ENCODE measurements around the gene CAB39.

Gene CAB39

DNA sequence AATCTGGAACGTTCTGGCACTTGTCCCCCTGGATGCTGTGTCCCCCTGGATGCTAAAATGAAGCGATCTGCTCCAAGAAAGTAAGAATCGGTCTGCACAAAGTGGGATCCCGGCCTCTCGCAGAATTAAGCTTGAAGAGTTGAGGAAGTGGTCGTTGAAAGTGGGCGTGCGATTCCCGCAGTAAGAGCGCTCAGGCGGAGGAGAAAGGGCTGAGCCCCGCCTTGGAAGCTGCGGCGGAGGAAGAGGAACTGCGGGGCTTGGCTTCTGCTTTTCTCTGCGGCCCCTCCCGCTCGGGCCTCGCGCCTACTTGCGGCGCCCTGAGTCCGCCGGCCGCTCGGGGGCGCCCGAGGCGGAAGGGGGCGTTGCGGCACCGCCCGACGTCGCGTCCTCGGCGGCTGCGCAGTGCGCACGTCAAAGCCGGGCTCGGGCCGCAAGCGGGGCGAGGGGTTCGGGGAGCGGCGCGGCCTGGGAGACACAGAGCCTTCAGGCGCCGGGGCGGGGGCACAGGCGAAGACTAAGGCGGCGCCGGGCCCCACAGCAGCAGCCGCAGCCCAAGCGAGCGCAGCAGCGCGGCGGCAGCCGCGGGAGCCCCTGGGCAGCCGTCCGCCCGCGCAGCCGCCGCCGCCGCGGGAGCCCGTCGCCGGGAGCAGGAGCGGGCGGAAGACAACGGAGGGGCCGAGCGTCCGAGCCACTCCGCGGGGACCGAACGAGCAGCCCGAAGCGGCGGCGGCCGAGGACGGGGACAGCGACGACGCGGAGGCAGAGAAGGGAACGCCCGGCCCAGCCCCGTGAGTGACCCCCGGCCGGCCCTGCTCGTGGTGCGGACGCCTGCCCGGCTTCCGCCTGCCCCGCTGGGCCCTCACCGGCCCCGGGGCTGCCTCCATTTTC is at the start of gene CAB39:
CAB39 (plus strand) TSS at position 400 of the 888 bp plus-strand sequence. CDS start 47,160 bp downstream, outside the sequence.
- peak; percentile 92 for DNase-seq (ENCODE audit: low spot score)

DNA sequence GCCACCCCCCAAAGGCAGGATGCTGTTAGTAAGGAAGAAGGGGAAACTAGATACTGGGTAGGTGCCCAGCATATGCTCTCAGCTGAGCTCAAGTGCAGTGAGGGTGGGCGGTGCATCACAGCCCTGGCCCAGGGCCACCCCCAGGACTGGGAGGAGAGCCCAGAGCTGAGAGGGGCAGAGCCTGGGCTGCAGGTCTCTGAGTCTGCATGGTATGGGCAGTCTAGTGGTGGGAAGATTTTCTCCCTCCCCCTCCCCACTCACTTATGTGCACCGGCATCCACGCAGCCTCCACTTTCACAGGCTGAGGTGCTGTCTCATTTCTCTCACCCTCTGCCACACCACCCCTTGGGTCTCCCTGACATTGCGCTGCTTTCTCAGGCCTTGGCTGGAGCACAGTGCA is 48.5 kb upstream of the CAB39 start:
- no peak for DNase-seq (ENCODE audit: low spot score)

DNA sequence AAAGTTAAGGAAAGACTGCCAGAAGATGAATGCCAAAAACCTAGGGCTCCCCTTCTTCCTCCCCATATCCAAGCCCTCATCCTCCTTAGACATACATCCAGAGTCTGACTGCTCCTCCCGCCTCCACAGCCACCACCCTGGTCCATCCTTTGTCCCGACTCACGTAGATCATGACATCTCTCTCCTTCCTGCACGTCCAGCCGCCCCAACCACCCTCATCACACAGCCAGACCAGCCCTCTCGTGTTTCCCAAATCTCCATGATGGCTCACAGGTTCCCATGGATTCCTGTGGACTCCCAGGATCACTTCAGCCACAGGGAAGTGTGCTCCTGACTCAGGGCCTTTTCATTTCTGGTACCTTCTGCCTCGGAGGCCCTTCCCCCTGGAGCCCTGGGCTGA is 47.8 kb upstream of the CAB39 start:
- DNase-seq (ENCODE audit: low spot score), result no peak

DNA sequence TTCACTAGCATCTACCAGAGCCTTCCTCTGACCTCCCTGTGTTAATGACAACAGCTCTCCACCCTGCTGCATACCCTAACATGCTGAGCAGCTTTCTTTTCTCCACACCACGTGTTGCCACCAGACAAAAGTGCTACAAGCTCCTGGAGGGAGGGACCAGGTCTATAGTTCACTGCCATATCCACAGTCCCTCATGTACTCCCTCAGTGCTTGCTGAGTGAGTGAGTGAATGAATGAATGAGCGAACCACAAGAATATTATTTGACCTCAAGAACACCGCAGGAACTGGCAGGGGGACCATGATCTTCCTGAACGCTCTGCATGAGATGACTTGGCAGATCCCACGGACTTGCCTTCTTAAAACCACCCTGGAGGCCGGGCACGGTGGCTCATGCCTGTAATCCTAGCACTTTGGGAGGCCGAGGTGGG is 47.4 kb upstream of the CAB39 start:
- DNase-seq (ENCODE audit: low spot score), result no peak

DNA sequence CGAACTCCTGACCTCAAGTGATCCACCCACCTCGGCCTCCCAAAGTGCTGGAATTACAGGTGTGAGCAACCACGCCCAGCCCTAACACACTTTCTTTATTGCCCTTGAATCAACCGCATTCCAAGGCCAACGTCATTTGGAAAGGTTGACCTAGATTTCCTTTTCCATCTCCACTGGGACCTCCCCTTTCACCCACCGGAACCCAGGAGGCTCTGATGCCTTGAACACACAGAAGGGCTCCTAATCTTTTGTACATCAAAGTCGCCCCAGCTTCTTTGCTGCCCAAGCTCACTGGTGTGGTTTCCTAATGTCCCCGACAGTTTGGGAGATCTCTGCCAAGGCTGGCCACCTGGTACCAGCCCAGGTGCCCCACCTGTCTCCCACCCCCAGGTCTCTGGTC is 46.2 kb upstream of the CAB39 start:
- no peak for DNase-seq (ENCODE audit: low spot score)

DNA sequence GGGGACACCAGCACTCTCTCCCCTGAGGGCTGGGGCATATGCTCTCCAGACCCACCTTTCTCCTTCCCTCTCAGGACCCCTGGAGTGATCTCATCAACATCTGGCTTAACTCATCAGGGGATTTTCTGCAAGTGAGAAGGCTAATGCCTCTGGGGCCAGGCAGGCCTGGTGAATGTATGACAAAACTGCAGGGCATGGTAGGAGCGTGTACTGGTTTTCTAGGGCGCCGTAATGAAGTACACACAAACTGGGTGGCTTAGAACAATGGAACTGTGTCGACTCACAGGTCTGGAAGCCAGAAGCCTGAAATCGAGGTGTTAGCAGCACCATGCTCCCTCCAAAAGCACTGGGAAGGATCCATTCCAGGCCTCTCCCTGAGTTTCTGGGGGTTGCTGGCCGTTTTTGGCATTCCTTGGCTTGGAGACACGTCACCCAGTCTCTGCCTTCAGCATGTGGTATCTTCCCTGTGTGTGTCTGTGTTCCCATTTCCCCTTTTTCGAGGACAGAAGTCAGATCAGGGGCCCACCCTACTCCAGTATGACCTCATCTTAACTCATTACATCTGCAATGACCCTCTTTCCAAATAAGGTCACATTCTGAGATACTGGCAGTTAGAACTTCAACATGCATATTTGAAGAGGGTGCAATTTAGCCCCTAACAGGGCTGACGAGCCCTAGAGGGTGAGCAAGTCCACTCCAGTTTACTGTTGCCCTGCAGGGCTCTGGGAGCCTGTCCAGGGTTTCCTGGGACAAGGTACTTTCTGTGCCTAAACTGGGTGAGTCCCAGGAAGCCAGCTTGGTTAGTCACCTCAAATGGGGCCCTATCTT is 45.5 kb upstream of the CAB39 start:
- DNase-seq (ENCODE audit: low spot score), result peak; percentile 66

DNA sequence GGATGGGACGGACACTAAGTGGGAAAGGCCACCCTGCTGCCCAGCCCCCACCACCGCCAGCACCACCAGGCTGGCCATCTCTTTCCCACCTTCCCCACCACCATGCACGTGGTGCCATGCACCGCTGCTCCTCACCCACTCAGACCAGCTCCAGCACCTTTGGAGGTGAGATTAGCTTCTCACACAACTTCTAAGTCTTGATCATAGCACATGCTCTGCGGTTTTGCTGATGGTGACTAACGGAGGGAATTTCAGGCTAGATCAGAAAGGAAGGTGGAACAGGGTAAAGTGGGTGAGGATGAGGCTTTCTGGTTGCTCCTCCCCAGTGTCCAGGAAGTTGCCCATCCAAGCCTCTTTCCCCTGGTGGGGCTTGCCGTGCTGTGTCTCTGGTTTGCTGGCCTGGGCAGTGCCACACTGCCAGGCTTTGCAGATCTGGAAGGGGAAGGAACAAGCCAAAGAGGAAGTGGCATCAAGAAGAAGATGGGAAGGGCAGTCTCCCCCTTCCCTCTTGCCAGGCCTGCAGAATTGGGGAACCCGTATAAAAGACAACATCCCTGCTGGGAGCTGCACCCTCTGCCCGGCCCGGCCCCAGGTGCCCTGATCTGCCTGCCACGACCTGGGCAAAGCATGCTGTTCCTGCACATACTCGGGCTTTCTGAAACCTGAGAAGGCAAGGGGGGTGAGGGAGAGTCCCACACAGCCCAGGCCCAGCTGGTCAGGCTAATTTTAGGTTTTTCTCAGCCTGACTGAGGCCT is 44.3 kb upstream of the CAB39 start:
- DNase-seq (ENCODE audit: low spot score), result peak; percentile 72

DNA sequence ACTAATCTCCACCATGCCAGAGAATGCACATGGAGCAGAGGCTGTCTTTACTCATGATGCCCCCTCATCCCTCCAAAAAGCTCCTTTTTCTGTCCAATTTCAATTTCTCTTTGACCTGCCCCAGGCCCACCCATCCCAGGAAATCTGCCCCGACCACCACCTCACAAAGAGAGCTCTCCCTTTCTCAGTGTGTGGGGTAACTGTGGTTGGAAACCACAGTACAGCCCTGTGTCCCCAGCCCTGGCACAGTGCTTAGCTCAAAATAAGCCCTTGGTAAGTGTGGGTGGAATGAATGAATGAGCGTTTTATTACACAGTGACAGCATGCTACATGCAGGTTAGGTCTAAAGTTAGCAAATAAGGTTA is 43.7 kb upstream of the CAB39 start:
- DNase-seq (ENCODE audit: low spot score), result no peak

DNA sequence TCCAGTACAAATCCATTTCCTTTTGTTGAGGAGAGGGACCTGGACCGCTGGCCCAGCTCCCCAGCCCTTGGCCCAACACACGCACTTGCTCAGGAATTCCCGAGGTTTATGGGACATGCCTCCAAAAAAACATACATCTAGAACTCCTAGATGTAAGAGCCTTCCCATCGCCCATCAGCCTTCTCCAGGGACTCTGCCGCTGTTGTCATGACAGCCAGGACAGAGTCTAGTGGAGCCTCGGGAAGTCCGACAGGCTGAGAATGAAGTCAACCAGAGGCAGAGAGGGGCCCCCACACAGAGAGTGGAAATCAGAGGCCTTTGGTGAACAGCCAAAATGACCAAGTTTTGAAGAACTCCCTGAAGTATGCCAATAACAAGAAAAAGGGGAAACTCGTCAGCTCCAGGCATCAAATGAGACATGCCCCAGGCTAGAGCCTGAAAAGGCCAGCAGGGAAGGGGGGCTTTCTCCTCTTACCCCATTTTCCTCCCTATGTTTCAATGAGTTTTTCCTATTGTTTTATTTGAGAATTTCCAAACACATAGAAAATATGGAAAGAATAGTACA is 43.2 kb upstream of the CAB39 start:
- peak; percentile 32 for DNase-seq (ENCODE audit: low spot score)

DNA sequence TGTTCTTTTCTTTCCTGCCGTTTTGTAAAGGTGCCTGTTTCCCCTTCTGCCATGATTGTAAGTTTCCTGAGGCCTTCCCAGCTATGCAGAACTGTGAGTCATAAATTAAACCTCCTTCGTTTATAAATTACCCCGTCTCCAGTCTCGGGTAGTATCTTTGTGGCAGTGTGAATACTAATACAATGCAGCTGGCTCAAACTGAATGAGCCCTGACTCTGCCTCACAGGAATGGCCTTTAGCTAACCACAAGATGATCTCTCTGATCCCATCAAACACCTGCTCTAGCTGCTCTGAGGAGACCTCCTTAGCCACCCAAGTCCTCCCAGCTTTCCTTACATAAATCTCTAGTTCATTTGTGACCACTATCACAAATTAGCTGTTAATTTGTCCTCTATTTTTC is 41.5 kb upstream of the CAB39 start:
- no peak for DNase-seq (ENCODE audit: low spot score)

DNA sequence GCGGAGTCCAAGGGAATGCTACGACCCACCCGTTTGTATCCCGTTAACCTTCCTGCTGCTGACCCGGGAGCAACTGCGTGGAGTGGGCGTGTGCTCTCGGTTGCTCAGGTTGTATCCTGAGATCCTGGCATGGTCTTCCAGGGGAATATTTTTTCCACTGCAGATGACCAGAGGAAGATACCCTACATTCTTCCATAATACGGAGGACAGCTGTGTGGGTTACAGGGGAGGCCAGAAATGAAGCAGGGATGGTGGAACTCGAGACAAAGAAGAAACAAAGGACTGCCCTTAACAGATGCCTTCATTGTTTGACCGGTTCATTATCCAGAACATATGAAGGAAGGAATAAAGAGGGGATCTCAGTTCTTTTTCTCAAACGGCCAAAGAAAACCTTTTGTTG is 39.8 kb upstream of the CAB39 start:
- no peak for DNase-seq (ENCODE audit: low spot score)

DNA sequence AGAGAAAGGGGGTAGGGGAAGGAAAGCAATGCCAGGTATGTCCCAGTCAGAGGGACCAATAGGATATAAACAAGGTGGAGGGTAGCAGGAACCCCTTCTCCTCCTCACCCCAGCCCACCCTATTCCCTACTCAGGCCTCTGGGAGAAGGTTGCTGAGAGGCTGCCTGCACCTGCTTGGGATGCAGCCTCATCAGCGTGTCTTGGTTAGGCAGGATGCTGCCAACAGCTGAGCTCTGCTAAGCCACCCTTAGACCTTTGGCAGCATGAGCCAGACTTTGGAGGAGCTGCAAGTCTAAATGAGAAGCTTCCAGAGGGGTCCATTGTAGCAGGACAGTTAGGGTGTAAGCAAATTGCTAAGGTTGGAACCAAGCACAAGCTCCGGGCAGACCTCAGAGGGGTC is 38.2 kb upstream of the CAB39 start:
- no peak for DNase-seq (ENCODE audit: low spot score)

DNA sequence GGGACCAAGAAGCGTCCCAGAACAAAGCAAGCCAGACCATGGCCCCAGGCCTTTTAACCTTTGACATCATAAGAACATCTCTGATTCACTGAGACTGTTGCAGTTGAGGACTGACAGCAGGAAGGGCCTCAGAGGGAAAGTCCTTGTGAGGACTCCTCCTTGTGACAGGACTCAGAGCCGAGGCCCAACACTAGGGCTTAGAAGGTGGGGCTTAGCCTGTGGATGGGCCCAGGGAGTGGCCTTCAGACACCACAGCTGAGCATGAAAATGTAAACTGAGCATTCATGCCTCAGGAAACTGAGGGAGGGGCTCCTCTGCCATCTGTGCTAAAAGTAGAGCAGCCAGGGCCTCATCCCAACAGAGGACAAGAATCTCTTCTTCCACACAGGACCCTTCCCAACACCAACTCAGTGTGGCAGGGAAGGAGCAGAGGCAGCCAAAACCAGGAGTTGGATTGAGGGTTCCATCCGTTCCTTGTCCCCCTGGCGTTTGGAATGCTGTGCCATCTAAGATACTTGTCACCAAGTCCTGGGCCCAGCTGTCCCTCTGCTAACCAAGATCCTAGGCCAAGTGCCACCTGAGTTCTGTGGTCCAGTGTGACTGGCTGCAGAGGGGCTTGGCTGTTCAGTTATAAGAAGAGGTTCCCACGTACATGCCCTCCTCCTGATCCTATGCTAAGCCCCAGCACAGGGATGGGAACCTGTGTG is 37.5 kb upstream of the CAB39 start:
- no peak for DNase-seq (ENCODE audit: low spot score)

DNA sequence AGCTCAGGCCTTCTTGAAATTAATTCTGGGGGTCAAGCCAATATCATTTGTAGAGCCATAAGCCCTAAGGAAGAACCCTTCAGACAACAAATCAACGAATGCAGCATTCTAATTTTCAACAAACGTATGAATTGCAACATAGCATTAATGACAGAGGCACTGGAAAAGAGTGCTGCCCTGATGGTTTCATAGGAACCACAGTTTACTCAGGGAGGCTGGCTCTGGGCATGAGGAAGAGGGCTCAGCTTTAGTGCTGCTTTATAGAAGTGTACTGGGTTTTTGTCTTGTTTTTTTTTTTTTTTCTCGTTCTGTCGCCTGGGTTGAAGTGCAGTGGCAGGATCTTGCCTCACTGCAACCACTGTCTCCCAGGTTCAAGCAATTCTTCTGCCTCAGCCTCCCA is 36.1 kb upstream of the CAB39 start:
- DNase-seq (ENCODE audit: low spot score), result no peak

DNA sequence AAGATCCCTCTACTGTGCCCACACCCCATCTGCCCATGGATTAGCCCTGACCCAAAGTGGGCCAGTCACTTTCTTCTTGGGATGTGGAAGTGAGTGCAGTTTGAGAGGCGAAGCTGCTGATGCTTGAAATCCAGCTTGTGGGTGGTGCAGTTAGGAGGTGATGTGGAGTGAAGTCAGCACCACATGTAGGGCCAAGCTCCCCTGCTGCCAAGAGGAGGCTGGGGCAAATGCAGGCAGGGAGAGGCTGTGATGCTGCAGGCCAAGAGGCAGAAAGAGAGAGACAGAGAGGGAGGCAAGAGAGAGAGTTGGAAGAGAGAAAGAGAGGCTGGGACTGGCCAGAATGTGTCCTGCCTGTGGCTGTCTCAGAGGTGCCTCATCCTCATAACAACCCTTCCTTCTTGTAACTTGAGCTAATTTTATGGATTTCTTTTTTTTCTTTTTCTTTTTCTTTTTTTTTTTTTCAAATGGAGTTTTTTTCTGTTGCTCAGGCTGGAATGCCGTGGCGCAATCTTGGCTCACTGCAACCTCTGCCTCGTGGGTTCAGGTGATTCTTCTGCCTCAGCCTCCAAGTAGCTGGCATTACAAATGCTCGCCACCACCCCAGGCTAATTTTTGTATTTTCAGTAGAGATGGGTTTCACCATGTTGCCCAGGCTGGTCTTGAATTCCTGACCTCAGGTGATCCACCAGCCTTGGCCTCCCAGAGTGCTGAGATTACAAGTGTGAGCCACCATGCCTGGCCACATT is 35.3 kb upstream of the CAB39 start:
- DNase-seq (ENCODE audit: low spot score), result no peak

DNA sequence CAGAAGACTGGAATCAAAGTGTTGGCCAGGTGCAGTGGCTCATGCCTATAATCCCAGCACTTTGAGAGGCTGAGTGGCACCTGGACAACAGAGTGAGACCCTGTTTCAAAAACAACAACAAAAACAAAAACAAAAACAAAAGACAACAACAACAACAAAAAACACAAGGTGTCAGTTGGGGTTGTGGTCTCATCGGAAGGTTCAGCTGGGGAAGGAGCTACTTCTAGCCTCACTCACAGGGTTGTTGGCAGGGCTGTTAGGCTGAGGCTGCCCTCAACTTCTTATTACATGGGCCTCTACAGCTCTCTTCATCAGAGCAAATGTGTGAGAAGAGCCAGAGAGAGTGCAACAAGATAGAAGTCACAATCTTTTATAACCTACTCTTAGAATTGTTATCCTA is 34.6 kb upstream of the CAB39 start:
- no peak for DNase-seq (ENCODE audit: low spot score)

DNA sequence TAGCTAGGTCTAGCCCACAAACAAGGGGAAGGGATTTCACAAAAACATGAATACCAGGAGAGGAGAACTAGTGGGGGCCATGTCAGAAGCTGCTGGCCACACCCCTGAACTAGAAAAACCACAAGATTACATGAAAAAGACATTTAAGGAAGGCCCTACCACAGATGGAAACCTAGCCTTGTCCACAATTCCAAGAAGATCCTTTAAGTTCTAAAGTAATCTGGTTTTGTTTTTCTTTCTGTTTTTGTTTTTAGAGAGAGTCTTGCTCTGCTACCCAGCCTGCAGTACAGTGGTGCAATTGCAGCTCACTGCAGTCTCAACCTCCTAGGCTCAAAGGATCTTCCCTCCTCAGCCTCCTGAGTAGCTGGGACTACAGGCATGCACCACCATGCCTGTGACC is 34.2 kb upstream of the CAB39 start:
- DNase-seq (ENCODE audit: low spot score), result no peak

DNA sequence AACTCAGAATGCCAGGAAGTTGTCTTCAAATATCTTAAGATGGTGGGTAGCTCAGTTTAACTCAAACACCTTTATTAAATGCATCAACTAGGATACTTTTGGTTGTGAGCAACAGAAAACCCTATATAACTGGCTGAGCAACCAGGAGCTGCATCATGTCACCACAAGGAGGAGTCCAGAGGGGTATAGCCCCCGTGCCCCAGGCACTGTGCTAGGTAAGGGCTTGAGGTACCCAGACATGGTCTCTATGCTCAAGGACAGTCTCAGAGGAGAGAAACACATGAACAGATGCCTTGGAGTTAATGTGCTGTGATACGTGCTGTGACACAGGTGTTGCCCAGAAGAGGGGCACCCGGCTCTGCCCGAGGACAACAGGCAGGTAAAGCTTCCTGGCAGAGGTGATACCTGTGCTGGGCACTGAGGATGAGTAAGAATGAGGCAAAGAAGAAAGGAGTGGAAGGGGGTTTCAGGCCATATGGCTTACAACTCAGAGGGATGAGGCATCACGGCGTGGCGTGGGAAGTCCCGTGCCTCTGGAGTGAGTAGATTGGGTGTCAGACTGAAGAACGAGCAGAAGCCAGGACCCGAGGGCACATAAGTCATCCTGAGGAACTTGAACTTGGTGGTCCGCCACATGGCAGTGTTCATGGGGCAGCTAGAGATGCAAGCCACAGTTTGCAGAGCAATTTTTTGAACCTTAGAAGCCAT is 32.0 kb upstream of the CAB39 start:
- DNase-seq (ENCODE audit: low spot score), result no peak

DNA sequence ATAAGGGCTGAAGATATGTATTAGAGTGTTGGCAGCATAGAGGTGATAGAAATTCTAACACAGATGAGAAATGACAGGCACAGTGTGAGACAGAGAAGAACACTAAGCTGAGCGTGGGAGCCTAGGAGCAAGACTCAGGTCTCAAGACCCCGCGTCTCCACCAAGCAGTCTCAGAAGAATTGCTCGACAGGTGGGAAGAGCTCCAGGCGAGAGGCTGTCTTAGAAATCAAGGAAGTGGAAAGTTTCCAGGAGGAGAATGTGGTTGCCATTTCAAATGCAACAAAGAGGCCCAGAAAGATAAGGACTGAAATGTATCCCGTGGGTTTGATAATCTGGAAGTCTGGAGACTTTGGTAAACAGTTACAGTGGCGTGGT is 31.5 kb upstream of the CAB39 start:
- DNase-seq (ENCODE audit: low spot score), result no peak

DNA sequence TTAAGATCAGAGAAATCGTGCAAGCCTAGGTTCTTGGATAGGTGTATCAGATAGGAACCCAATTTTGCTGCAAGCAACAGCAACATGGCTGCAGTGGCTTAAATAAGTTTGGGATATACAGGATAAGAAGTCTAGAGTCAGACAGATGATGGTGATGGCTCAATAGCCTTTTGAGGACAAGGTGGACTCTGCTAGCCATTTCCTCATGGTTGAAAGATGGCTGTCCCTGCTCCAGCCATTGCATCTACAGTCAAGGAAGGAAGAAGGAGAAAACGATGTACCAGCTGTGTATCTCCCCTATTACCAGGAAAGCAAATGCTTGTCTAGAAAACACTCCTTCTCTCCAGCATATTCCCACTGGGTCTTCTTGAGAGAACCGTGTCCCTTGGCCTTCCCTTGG is 30.1 kb upstream of the CAB39 start:
- DNase-seq (ENCODE audit: low spot score), result no peak
